ENCODE results near the gene SGSH.

Gene SGSH

GRCh38 chr17:80181431-80181830 lies 38.7 kb downstream of the SGSH start:
- TF ChIP-seq CTCF (IDR thresholded peaks at IDR 0.05; ENCODE audit: low read length) (no peak), EZH2 (IDR thresholded peaks at IDR 0.05; ENCODE audit: borderline replicate concordance, low read length) (no peak)
- H3K36me3 ChIP-seq (ENCODE audit: insufficient read depth, low read length): no peaks in the 10 kb centered on the region
- no peaks in the 10 kb centered on the region for H3F3A ChIP-seq (ENCODE audit: insufficient read depth, low read length)
- no peaks in the 10 kb centered on the region for H3K79me2 ChIP-seq (ENCODE audit: insufficient read depth, low read length)
- H3K9me3 ChIP-seq (ENCODE audit: low read length): no peaks in the 10 kb centered on the region
- no peaks in the 10 kb centered on the region for H4K20me1 ChIP-seq (ENCODE audit: insufficient read depth, low read length)
- H3K27ac ChIP-seq (ENCODE audit: low read depth, low read length, poor library complexity, severe bottlenecking): no peak overlapping the region
- H3K4me1 ChIP-seq (ENCODE audit: insufficient read depth, low read length, severe bottlenecking): no peaks in the 10 kb centered on the region
- H2AFZ ChIP-seq (ENCODE audit: low read length): no peak overlapping the region
- no peaks in the 10 kb centered on the region for H3K9me2 ChIP-seq (ENCODE audit: low read depth, low read length)
- peaks cover 16% of the 10 kb centered on the region for H3K27me3 ChIP-seq (ENCODE audit: insufficient read depth, low read length)
- no peak overlapping the region for H3K9ac ChIP-seq (ENCODE audit: low read length)
- no peak overlapping the region for H3K4me2 ChIP-seq (ENCODE audit: low read length)
- H3K4me3 ChIP-seq (ENCODE audit: low read depth, low read length, poor library complexity, severe bottlenecking): no peak overlapping the region

- Histone ChIP-seq H3K27ac (ENCODE audit: low read depth, low read length, poor library complexity, severe bottlenecking) (no peak overlapping the region), H3K4me1 (ENCODE audit: insufficient read depth, low read length, severe bottlenecking) (no peaks in the 10 kb centered on the region), H3K4me2 (ENCODE audit: low read length) (no peak overlapping the region), H2AFZ (ENCODE audit: low read length) (no peak overlapping the region), H3K27me3 (ENCODE audit: insufficient read depth, low read length) (peaks cover 16% of the 10 kb centered on the region), H3F3A (ENCODE audit: insufficient read depth, low read length) (no peaks in the 10 kb centered on the region), H4K20me1 (ENCODE audit: insufficient read depth, low read length) (no peaks in the 10 kb centered on the region), H3K79me2 (ENCODE audit: insufficient read depth, low read length) (no peaks in the 10 kb centered on the region), H3K9me2 (ENCODE audit: low read depth, low read length) (no peaks in the 10 kb centered on the region), H3K9me3 (ENCODE audit: low read length) (no peaks in the 10 kb centered on the region), H3K4me3 (ENCODE audit: low read depth, low read length, poor library complexity, severe bottlenecking) (no peak overlapping the region), H3K36me3 (ENCODE audit: insufficient read depth, low read length) (no peaks in the 10 kb centered on the region), H3K9ac (ENCODE audit: low read length) (no peak overlapping the region)
- TF ChIP-seq CTCF (IDR thresholded peaks at IDR 0.05; ENCODE audit: low read length) (no peak), EZH2 (IDR thresholded peaks at IDR 0.05; ENCODE audit: borderline replicate concordance, low read length) (no peak)
Measured at GRCh38 chr17:80180192-80180591, 39.9 kb downstream of the SGSH start.

GRCh38 chr17:80177986-80178595 lies 42.0 kb downstream of the SGSH start:
- Histone ChIP-seq H3K79me2 (ENCODE audit: insufficient read depth, low read length) (no peaks in the 10 kb centered on the region), H3F3A (ENCODE audit: insufficient read depth, low read length) (no peaks in the 10 kb centered on the region), H3K9me2 (ENCODE audit: low read depth, low read length) (no peaks in the 10 kb centered on the region), H3K36me3 (ENCODE audit: insufficient read depth, low read length) (no peaks in the 10 kb centered on the region), H3K4me3 (ENCODE audit: low read depth, low read length, poor library complexity, severe bottlenecking) (no peak overlapping the region), H3K9ac (ENCODE audit: low read length) (no peak overlapping the region), H3K9me3 (ENCODE audit: low read length) (no peaks in the 10 kb centered on the region), H3K4me1 (ENCODE audit: insufficient read depth, low read length, severe bottlenecking) (no peaks in the 10 kb centered on the region), H3K27ac (ENCODE audit: low read depth, low read length, poor library complexity, severe bottlenecking) (no peak overlapping the region), H3K27me3 (ENCODE audit: insufficient read depth, low read length) (peaks cover 15% of the 10 kb centered on the region), H2AFZ (ENCODE audit: low read length) (no peak overlapping the region), H4K20me1 (ENCODE audit: insufficient read depth, low read length) (no peaks in the 10 kb centered on the region), H3K4me2 (ENCODE audit: low read length) (no peak overlapping the region)
- TF ChIP-seq EZH2 (IDR thresholded peaks at IDR 0.05; ENCODE audit: borderline replicate concordance, low read length) (no peak), CTCF (IDR thresholded peaks at IDR 0.05; ENCODE audit: low read length) (no peak)
